Liver (tissue), 3 donors: Measurements from ENCODE around the gene DYNC1LI2.

Experiments used
- ATF3 ChIP-seq: IDR thresholded peaks from 2 replicates; pipeline ENCODE4 v1.6.1; 2016; ENCODE audit warnings: antibody characterized with exemption
- CTCF ChIP-seq: fragments of 150-350 bp; IDR thresholded peaks from 2 replicates; pipeline ENCODE4 v1.5.1; 2017; ENCODE audit warnings: improper control_type of control experiment, low read depth, low read length; ENCODE audit not compliant: missing input control
- JUND ChIP-seq, 2 donors: IDR thresholded peaks; 2 replicates each; pipeline ENCODE4 v1.6.1; 2016; ENCODE audit warnings: antibody characterized with exemption in 2 of 2
- SP1 ChIP-seq: IDR thresholded peaks from 2 replicates; pipeline ENCODE4 v1.6.1; 2018; ENCODE audit warnings: antibody characterized with exemption, mild to moderate bottlenecking
- donor health status: healthy.
- donor health status: healthy.

GRCh38 chr16:66787427-66787826, 36.0 kb upstream of the DYNC1LI2 start:
- TF ChIP-seq JUND (IDR thresholded peaks at IDR 0.05): no peak
- TF ChIP-seq CTCF: no peak
- no peak for TF ChIP-seq SP1
- TF ChIP-seq ATF3: no peak
